Measurements from ENCODE around the gene LRP2. TPM values are rescaled to one million over a fixed set of nuclear protein-coding genes. Genes with fewer than 3 reads are reported as not detected.
A peak's percentile ranks its signal among the peaks of the same experiment; 100 is the strongest.

Gene LRP2
- total RNA-seq, 4 donors from 2014 or later, result 0.05 to 0.23 TPM; not detected in 2

- H3K4me3 ChIP-seq (ENCODE audit: low read depth, poor library complexity, severe bottlenecking), result no peak overlapping the region
- whole genome bisulfite sequencing, 2 donors, result 54 to 75% methylated on average over 1 of the region's 1 CpG
- intact Hi-C loops (cut with DNase I; ENCODE audit: low total_unique reads), result loop anchor here (10.0 kb wide), 1 partner anchor 914 kb away; the partner anchor contains the start of gene STK39
- no peak for DNase-seq (ENCODE audit: low spot score in 2 of 2)
- TF ChIP-seq CTCF (IDR thresholded peaks at IDR 0.05) (no peak), POLR2A (IDR thresholded peaks at IDR 0.05) (no peak)
These were observed 203.5 kb downstream of the LRP2 start for GRCh38 chr2:169158874-169159273.

GRCh38 chr2:169146220-169146619, 216.1 kb downstream of the LRP2 start:
- no peak overlapping the region for H3K4me3 ChIP-seq (ENCODE audit: low read depth, poor library complexity, severe bottlenecking)
- TF ChIP-seq CTCF (IDR thresholded peaks at IDR 0.05) (no peak), POLR2A (IDR thresholded peaks at IDR 0.05) (no peak)
- no peak for DNase-seq (ENCODE audit: low spot score in 2 of 2)
- WGBS, 2 donors, result 80 to 83% methylated on average over 2 of the region's 2 CpGs
- intact Hi-C loops (cut with DNase I; ENCODE audit: low total_unique reads), result no loop called here

GRCh38 chr2:169143998-169144397, 218.3 kb downstream of the LRP2 start:
- 54 to 71% methylated on average over 3 of the region's 3 CpGs for WGBS, 2 donors
- TF ChIP-seq CTCF (IDR thresholded peaks at IDR 0.05) (no peak), POLR2A (IDR thresholded peaks at IDR 0.05) (no peak)
- intact Hi-C loops (cut with DNase I; ENCODE audit: low total_unique reads), result no loop called here

GRCh38 chr2:169141713-169142352, 220.5 kb downstream of the LRP2 start:
- peak in 1 of 2 donors; percentile 61 for DNase-seq (ENCODE audit: low spot score in 2 of 2)
- intact Hi-C loops (cut with DNase I; ENCODE audit: low total_unique reads), result no loop called here
- 27 to 29% methylated on average over 10 of the region's 10 CpGs for WGBS, 2 donors
- H3K4me3 ChIP-seq (ENCODE audit: low read depth, poor library complexity, severe bottlenecking), result no peak overlapping the region
- peak in 1 of 3 donors; percentile 49 for TF ChIP-seq CTCF (IDR thresholded peaks at IDR 0.05)
- TF ChIP-seq POLR2A (IDR thresholded peaks at IDR 0.05), result no peak

More at GRCh38 chr2:169143998-169144397, 218.3 kb downstream of the LRP2 start:
- H3K4me3 ChIP-seq (ENCODE audit: low read depth, poor library complexity, severe bottlenecking), result no peak overlapping the region
- no peak for DNase-seq (ENCODE audit: low spot score in 2 of 2)

GRCh38 chr2:169139993-169140767, 222.2 kb downstream of the LRP2 start:
- DNase-seq (ENCODE audit: low spot score in 2 of 2), result no peak
- no peak overlapping the region for H3K4me3 ChIP-seq (ENCODE audit: low read depth, poor library complexity, severe bottlenecking)
- TF ChIP-seq CTCF (IDR thresholded peaks at IDR 0.05) (no peak), POLR2A (IDR thresholded peaks at IDR 0.05) (no peak)
- 62 to 68% methylated on average over 8 of the region's 8 CpGs for WGBS, 2 donors
- intact Hi-C loops (cut with DNase I; ENCODE audit: low total_unique reads), result no loop called here

All from lower leg skin (tissue), 4 donors.